ENCODE results near the gene TERT.

- TF ChIP-seq ZFP30 (CRISPR knock-in tag; IDR thresholded peaks at IDR 0.05) (no peak), PATZ1 (CRISPR knock-in tag; IDR thresholded peaks at IDR 0.05; ENCODE audit: borderline replicate concordance) (no peak), ZC3H10 (CRISPR knock-in tag; IDR thresholded peaks at IDR 0.05) (no peak), CREB5 (CRISPR knock-in tag; IDR thresholded peaks at IDR 0.05; ENCODE audit: low read depth) (no peak), RARB (CRISPR knock-in tag; IDR thresholded peaks at IDR 0.05) (no peak)
These were observed 26.7 kb upstream of the TERT start for GRCh38 chr5:1321576-1321975.

Data from SK-N-SH treated with all-trans-retinoic acid at 6 μM for 48 hours (cell line).